Testis (tissue), 3 donors: Measurements from ENCODE around the gene NRF1. TPM values are rescaled to one million over a fixed set of nuclear protein-coding genes. Genes with fewer than 3 reads are reported as not detected.

Experiments
- DNase-seq: peaks from one replicate; pipeline ENCODE4 v3.0.0-alpha.2; 2019
- H3K27ac ChIP-seq, 2 donors: fragments of 200-600 bp; sonication (generic); one replicate each; pipeline ENCODE4 v1.5.1; 2019
- H3K27me3 ChIP-seq: fragments of 200-600 bp; sonication (generic); one replicate; pipeline ENCODE4 v1.5.1; 2019
- H3K36me3 ChIP-seq: fragments of 200-600 bp; sonication (generic); one replicate; pipeline ENCODE4 v1.5.1; 2017; ENCODE audit warnings: low read depth; ENCODE audit errors: missing control alignments
- H3K4me1 ChIP-seq: fragments of 200-600 bp; sonication (generic); one replicate; pipeline ENCODE4 v1.5.1; 2019
- H3K4me3 ChIP-seq, 2 donors: fragments of 200-600 bp; sonication (generic); one replicate each; pipeline ENCODE4 v1.5.1; 2017 to 2019
- H3K9me3 ChIP-seq: fragments of 200-600 bp; sonication (generic); one replicate; pipeline ENCODE4 v1.5.1; 2017
- CTCF ChIP-seq, 3 experiments: fragments of 450-650 bp in 2 of 3; fragments of 200-600 bp in 1 of 3; sonication (generic) in 1 of 3; IDR thresholded peaks; one replicate each; pipeline ENCODE4 v1.5.1; 2016 to 2019; ENCODE audit warnings: antibody characterized with exemption in 3 of 3, mild to moderate bottlenecking in 2 of 3, moderate library complexity in 1 of 3
- POLR2A ChIP-seq: fragments of 450-650 bp; IDR thresholded peaks from one replicate; pipeline ENCODE4 v1.6.1; 2017; ENCODE audit warnings: antibody characterized with exemption, mild to moderate bottlenecking, moderate library complexity
- WGBS, 2 donors: methylation state at CpG; one replicate each; pipeline ENCODE4 v1.1.5; 2018; 5-methylcytosine and 5-hydroxymethylcytosine counted together
- intact Hi-C: fragments of 100-400 bp; cut with DNase I; formaldehyde crosslinking; loops from one replicate; pipeline ENCODE4 v1.15.1; 2023; ENCODE audit warnings: low total_unique reads
- polyA plus RNA-seq: library from polyadenylated mRNA; stranded (reverse); fragments of 350-450 nt; fragmentation: Illumina TruSeq; extraction: RNeasy Lipid Tissue Mini Kit (QIAGEN cat#74804); gene quantifications from one replicate; pipeline ENCODE4 v1.2.3, GENCODE V29; 2014; ENCODE audit warnings: low read depth, low replicate concordance; ENCODE audit not compliant: insufficient read depth
- total RNA-seq, 2 donors: library from RNA; depleted of rRNA; stranded (reverse); fragments of >200 nt; gene quantifications; one replicate each; pipeline ENCODE4 v1.2.3, GENCODE V29; 2016

The NRF1 gene
- total and polyA plus RNA-seq, 3 donors from 2014 or later = 16.9 to 41.6 (median 26.9) TPM

GRCh38 chr7:129698516-129699418, 87.2 kb downstream of the NRF1 start:
- no peak for TF ChIP-seq POLR2A
- TF ChIP-seq CTCF (IDR thresholded peaks at IDR 0.05) = no peak
- intact Hi-C loops = no loop called here
- no peak for DNase-seq
- H3K9me3 ChIP-seq = no peaks in the 10 kb centered on the region
- H3K36me3 ChIP-seq = no peaks in the 10 kb centered on the region
- H3K4me1 ChIP-seq = no peaks in the 10 kb centered on the region
- 81 to 90% methylated on average over 3 of the region's 3 CpGs for WGBS, 2 donors
- no peak overlapping the region for H3K4me3 ChIP-seq
- H3K27me3 ChIP-seq = no peaks in the 10 kb centered on the region
- H3K27ac ChIP-seq = no peak overlapping the region

GRCh38 chr7:129702316-129702715, 90.8 kb downstream of the NRF1 start:
- 68 to 72% methylated on average over 2 of the region's 2 CpGs for WGBS, 2 donors
- no peak overlapping the region for H3K4me3 ChIP-seq
- H3K36me3 ChIP-seq = no peaks in the 10 kb centered on the region
- intact Hi-C loops = no loop called here
- DNase-seq = no peak
- H3K9me3 ChIP-seq = no peaks in the 10 kb centered on the region
- no peak for TF ChIP-seq POLR2A
- no peak for TF ChIP-seq CTCF (IDR thresholded peaks at IDR 0.05)
- no peak overlapping the region for H3K27ac ChIP-seq
- H3K4me1 ChIP-seq = no peaks in the 10 kb centered on the region
- H3K27me3 ChIP-seq = no peaks in the 10 kb centered on the region

- 38 to 47% methylated on average over 3 of the region's 3 CpGs for WGBS, 2 donors
- Histone ChIP-seq H3K36me3 (no peaks in the 10 kb centered on the region), H3K27ac (no peak overlapping the region), H3K27me3 (no peaks in the 10 kb centered on the region), H3K4me1 (no peaks in the 10 kb centered on the region), H3K4me3 (no peak overlapping the region), H3K9me3 (no peaks in the 10 kb centered on the region)
- TF ChIP-seq POLR2A = no peak
- TF ChIP-seq CTCF (IDR thresholded peaks at IDR 0.05) = no peak
- intact Hi-C loops = no loop called here
- DNase-seq = no peak
These were observed 91.3 kb downstream of the NRF1 start for GRCh38 chr7:129702761-129703338.

- no peak overlapping the region for H3K4me3 ChIP-seq
- TF ChIP-seq POLR2A (no peak), CTCF (IDR thresholded peaks at IDR 0.05) (no peak)
- no peaks in the 10 kb centered on the region for H3K36me3 ChIP-seq
- DNase-seq = no peak
- 81 to 84% methylated on average over 4 of the region's 4 CpGs for whole genome bisulfite sequencing, 2 donors
- no peaks in the 10 kb centered on the region for H3K4me1 ChIP-seq
- intact Hi-C loops = no loop called here
- H3K27me3 ChIP-seq = no peaks in the 10 kb centered on the region
- no peaks in the 10 kb centered on the region for H3K9me3 ChIP-seq
- no peak overlapping the region for H3K27ac ChIP-seq
These were observed 92.2 kb downstream of the NRF1 start for GRCh38 chr7:129703751-129704150.
